BLaER1 (cell line): ENCODE results near the gene TLR4.

Experiments
- H3K27ac ChIP-seq: shearing (Covaris generic); formaldehyde crosslinking; 2 replicates; pipeline ENCODE4 v1.8.1; 2022
- H3K27me3 ChIP-seq: shearing (Covaris generic); formaldehyde crosslinking; 2 replicates; pipeline ENCODE4 v1.8.1; 2022
- H3K36me3 ChIP-seq: shearing (Covaris generic); formaldehyde crosslinking; 2 replicates; pipeline ENCODE4 v1.8.1; 2022
- H3K4me1 ChIP-seq: shearing (Covaris generic); formaldehyde crosslinking; 2 replicates; pipeline ENCODE4 v1.8.1; 2022
- H3K4me2 ChIP-seq: shearing (Covaris generic); formaldehyde crosslinking; 2 replicates; pipeline ENCODE4 v1.8.1; 2022
- H3K4me3 ChIP-seq: shearing (Covaris generic); formaldehyde crosslinking; 2 replicates; pipeline ENCODE4 v1.8.1; 2022
- H3K9ac ChIP-seq: shearing (Covaris generic); formaldehyde crosslinking; 2 replicates; pipeline ENCODE4 v1.8.1; 2022
- H3K9me3 ChIP-seq: shearing (Covaris generic); formaldehyde crosslinking; 2 replicates; pipeline ENCODE4 v1.8.1; 2022
- H4K20me1 ChIP-seq: shearing (Covaris generic); formaldehyde crosslinking; 2 replicates; pipeline ENCODE4 v1.8.1; 2022
- Cebpa-rat ChIP-seq: shearing (Covaris generic); IDR thresholded peaks from 2 replicates; pipeline ENCODE4 v1.8.1; 2022

TLR4 gene

DNA sequence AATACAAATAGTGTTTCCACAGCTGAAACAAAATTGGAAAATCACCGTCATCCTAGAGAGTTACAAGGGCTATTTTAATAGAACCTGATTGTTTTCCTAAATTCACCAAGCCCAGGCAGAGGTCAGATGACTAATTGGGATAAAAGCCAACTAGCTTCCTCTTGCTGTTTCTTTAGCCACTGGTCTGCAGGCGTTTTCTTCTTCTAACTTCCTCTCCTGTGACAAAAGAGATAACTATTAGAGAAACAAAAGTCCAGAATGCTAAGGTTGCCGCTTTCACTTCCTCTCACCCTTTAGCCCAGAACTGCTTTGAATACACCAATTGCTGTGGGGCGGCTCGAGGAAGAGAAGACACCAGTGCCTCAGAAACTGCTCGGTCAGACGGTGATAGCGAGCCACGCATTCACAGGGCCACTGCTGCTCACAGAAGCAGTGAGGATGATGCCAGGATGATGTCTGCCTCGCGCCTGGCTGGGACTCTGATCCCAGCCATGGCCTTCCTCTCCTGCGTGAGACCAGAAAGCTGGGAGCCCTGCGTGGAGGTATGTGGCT lies at the start of gene TLR4:
Gene TLR4 (plus strand): TSS at position 380 of the 552 bp plus-strand sequence. CDS start 70 bp downstream, at position 450.
- Histone ChIP-seq H3K9ac (peak within 1 kb of the TSS; percentile 34; the same call in 1 of the 2 replicates), H3K36me3 (no peaks in the 10 kb centered on the region), H3K4me1 (peaks cover 16% of the 10 kb centered on the region), H4K20me1 (no peaks in the 10 kb centered on the region), H3K4me2 (peak within 1 kb of the TSS; percentile 66), H3K4me3 (no peak within 1 kb of the TSS), H3K9me3 (no peaks in the 10 kb centered on the region), H3K27me3 (no peaks in the 10 kb centered on the region), H3K27ac (peak within 1 kb of the TSS; percentile 45)
- no peak for TF ChIP-seq Cebpa-rat

DNA sequence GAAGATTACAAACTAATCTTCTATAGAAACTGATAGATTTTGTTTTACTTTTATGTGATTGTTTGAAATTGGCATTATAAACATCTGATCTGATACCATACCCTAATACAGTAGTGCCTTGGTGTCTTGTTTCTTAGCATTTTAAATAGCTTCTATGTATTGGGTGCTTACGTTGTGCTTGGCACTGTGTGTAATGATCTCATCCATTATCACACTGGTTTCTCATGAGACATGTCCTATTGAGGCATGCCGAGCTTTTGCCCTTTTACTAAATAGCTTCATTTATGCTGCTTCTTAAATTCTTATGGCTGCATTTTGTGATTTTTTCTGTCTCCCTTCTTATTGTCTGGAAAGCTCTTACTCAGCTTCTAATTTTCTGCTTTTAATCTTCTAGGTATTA lies 48.2 kb upstream of the TLR4 start:
- no peaks in the 10 kb centered on the region for H3K9me3 ChIP-seq
- no peak overlapping the region for H3K4me3 ChIP-seq
- H3K4me1 ChIP-seq, result no peaks in the 10 kb centered on the region
- no peak overlapping the region for H3K27ac ChIP-seq
- no peak overlapping the region for H3K4me2 ChIP-seq
- H3K27me3 ChIP-seq, result no peaks in the 10 kb centered on the region
- H4K20me1 ChIP-seq, result no peaks in the 10 kb centered on the region
- H3K9ac ChIP-seq, result no peak overlapping the region
- no peak for TF ChIP-seq Cebpa-rat
- H3K36me3 ChIP-seq, result no peaks in the 10 kb centered on the region

DNA sequence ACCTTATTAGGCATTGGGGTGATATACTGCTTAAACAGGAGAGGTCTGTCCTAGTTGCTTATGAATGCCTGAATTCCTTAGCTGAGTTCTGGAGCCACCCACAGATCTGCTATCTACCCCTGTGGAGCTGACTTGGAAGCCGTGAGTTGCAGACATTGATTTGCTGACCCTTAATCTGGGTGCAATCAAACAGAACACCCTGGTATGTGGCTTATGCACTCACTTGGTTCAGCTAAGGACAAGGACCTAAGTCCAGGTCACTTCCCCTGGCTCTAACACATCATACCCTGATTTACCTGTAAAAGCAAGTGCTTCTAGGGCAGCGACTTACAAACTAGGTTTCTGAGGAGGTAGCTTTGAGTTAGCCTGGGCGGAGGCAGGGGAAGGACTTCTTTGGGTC lies 41.6 kb upstream of the TLR4 start:
- Histone ChIP-seq H3K9ac (no peak overlapping the region), H4K20me1 (no peaks in the 10 kb centered on the region), H3K27ac (no peak overlapping the region), H3K27me3 (no peaks in the 10 kb centered on the region), H3K9me3 (no peaks in the 10 kb centered on the region), H3K4me3 (no peak overlapping the region), H3K36me3 (no peaks in the 10 kb centered on the region), H3K4me1 (no peaks in the 10 kb centered on the region), H3K4me2 (no peak overlapping the region)
- no peak for TF ChIP-seq Cebpa-rat

DNA sequence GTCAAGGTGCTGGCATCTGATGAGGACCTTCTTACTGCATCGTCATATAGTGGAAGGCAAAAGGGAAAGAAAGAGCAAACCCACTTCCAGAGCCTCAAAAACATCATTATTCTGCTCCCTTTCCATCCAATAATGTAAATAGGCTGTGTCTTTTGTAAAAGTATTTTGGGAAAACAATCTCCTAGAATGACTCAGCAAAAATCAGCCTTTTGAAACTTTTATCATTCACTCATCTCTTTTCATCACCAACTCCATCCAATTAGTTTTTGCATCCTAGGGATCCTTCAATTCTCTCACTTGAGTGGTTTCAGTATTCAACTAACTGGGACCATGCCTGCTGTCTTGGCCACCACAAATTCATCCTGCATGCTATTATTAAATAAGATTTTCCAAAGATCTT lies 39.8 kb upstream of the TLR4 start:
- Histone ChIP-seq H4K20me1 (no peaks in the 10 kb centered on the region), H3K36me3 (no peaks in the 10 kb centered on the region), H3K27ac (no peak overlapping the region), H3K4me3 (no peak overlapping the region), H3K9ac (no peak overlapping the region), H3K4me2 (no peak overlapping the region), H3K27me3 (no peaks in the 10 kb centered on the region), H3K4me1 (no peaks in the 10 kb centered on the region), H3K9me3 (no peaks in the 10 kb centered on the region)
- no peak for TF ChIP-seq Cebpa-rat

DNA sequence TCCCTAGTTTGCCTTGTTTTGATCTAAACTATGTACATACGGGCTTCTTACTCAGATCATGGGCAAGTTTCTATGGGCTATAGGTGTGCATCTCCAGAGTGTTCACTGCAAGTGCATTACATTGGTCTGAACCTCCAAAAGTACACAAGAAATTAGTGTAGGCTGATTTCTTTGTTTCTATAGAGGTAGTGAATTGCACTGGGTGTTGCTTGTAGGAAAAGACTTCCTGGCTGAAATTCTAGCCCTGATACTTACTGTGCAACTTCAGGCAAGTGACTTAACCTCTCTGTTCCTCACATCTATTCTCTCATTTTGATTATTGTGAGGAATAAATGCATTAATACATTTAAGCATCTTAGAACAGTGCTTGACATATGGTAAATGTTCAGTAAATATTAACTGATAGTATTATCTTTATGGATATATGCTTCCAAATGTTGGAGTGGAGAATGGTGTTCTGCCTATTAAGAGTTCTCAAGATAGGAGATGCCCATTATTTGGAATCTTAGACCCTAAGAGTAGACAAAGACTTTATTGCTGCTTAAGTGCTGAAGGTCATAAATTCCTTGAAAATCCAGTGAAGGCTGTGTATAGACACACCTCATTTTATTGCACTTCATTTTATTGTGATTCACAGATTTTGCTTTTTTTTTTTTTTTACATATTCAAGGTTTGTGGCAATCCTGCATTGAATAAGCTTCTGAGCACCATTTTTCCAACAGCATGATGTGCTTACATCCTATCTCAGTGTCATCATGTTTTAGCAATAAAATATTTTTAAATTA lies 38.4 kb upstream of the TLR4 start:
- Histone ChIP-seq H3K4me1 (no peaks in the 10 kb centered on the region), H3K36me3 (no peaks in the 10 kb centered on the region), H3K4me2 (no peak overlapping the region), H4K20me1 (no peaks in the 10 kb centered on the region), H3K27me3 (no peaks in the 10 kb centered on the region), H3K27ac (no peak overlapping the region), H3K4me3 (no peak overlapping the region), H3K9ac (no peak overlapping the region), H3K9me3 (no peaks in the 10 kb centered on the region)
- TF ChIP-seq Cebpa-rat, result no peak

DNA sequence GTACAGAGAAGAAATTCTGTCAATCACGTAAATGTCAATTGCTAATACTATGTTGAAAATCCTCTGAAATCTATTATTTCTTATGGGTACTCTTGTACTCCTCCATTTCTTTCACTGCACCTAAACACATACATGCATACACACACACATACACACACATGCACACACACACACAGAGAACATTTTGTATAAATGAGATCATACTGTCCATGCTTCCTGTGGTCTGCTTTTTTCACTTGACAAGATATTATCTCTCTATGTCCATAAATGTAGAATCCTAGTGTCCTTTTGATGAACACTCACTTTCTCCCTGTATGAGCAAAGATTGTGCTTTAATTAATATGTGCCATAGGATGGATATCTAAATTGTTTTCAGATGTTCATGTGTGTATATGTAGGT lies 32.7 kb upstream of the TLR4 start:
- H3K9ac ChIP-seq, result no peak overlapping the region
- no peaks in the 10 kb centered on the region; the same call in 1 of the 2 replicates for H3K9me3 ChIP-seq
- H3K27ac ChIP-seq, result no peak overlapping the region
- no peaks in the 10 kb centered on the region for H4K20me1 ChIP-seq
- H3K4me1 ChIP-seq, result no peaks in the 10 kb centered on the region
- no peak overlapping the region for H3K4me3 ChIP-seq
- no peak for TF ChIP-seq Cebpa-rat
- no peaks in the 10 kb centered on the region for H3K36me3 ChIP-seq
- H3K27me3 ChIP-seq, result no peaks in the 10 kb centered on the region
- no peak overlapping the region for H3K4me2 ChIP-seq

DNA sequence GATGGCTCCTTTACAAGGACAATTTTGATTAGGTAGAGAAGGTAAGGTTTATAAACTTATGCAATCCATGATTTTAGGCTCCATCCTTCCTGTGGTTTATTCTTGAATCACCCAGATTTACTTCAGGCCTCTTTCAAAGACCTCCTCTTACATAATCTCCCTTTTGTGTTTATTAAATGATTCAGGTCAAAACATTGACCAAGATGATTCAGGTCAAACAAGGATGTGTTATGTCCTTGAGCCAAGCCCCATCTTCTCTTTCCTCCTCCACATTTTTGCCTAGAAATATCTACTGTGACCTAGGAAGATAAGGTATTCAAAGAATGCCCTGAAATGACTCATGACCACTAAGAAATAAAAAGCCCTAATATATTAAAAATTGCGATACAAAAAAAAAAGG lies 31.8 kb upstream of the TLR4 start:
- H3K27me3 ChIP-seq, result no peaks in the 10 kb centered on the region
- no peak overlapping the region for H3K4me3 ChIP-seq
- H3K36me3 ChIP-seq, result no peaks in the 10 kb centered on the region
- no peak overlapping the region for H3K27ac ChIP-seq
- peaks cover under 1% of the 10 kb centered on the region; the same call in 1 of the 2 replicates for H3K4me1 ChIP-seq
- H4K20me1 ChIP-seq, result no peaks in the 10 kb centered on the region
- TF ChIP-seq Cebpa-rat, result no peak
- H3K4me2 ChIP-seq, result no peak overlapping the region
- H3K9me3 ChIP-seq, result no peaks in the 10 kb centered on the region; the same call in 1 of the 2 replicates
- H3K9ac ChIP-seq, result no peak overlapping the region

DNA sequence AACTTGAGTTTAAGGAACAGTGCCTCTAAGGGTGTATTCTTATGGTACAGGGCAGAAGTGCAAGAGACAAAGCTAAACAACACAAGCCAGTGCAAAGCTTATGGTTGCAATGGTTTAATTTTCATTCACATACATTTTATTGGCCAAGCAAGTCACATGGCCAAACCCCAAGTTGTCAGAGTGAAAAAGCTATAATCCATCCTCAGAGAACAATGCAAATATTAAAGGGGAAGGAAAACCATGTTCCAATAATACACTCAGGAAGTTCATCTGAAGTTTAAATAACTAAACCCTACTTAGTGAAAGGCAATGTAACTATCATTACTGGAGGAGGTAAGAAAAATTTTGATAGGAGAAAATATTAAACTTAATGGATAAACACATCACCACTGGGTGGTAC lies 26.6 kb upstream of the TLR4 start:
- peak overlapping the region; percentile 10; the same call in 1 of the 2 replicates for H3K4me2 ChIP-seq
- no peak overlapping the region for H3K9ac ChIP-seq
- TF ChIP-seq Cebpa-rat, result no peak
- H3K4me3 ChIP-seq, result no peak overlapping the region
- no peaks in the 10 kb centered on the region for H3K27me3 ChIP-seq
- H3K9me3 ChIP-seq, result no peaks in the 10 kb centered on the region; the same call in 1 of the 2 replicates
- no peaks in the 10 kb centered on the region for H3K36me3 ChIP-seq
- no peak overlapping the region for H3K27ac ChIP-seq
- peaks cover 4% of the 10 kb centered on the region; the same call in 1 of the 2 replicates for H3K4me1 ChIP-seq
- H4K20me1 ChIP-seq, result no peaks in the 10 kb centered on the region

DNA sequence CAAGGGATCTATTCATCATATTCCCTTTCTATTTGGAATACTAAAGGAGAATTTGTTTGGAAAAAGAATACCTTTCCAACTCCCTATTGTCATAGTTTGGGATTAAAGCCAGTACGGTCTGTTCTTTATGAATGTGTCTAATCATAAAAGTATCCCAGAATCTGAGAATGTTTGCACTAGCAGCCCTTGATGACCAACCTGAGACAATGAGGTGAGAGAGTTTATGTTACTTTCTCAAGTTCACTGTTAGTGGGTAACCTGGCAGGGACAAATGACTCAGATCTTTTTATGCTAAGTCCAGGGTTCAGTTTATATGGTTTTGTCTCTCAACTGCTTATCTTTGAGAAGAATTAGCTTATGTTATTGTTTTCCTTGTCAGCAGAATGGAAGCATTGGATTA lies 25.3 kb upstream of the TLR4 start:
- H3K9ac ChIP-seq, result no peak overlapping the region

DNA sequence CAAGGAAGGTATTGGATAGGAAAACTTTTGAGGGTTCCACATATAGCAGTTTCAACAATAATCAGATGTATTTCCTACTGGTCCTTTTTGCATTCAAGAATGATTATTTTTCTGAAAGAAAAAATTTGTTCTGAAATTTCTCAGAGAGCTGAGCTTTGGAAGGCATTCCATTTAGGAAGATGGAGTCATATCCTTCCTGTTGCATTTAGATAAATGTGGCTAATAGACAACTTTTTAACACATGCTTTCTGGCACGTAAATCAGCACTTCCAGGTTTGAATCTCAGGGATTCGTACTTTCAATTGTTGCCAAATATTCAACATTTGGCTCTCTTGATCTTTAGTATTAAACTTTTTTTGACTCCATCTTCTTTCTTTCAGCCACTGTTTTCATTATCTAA lies 24.8 kb upstream of the TLR4 start:
- Histone ChIP-seq H3K4me1 (peaks cover 4% of the 10 kb centered on the region; the same call in 1 of the 2 replicates), H3K27me3 (no peaks in the 10 kb centered on the region), H3K36me3 (no peaks in the 10 kb centered on the region), H3K9ac (no peak overlapping the region), H3K4me3 (no peak overlapping the region), H3K9me3 (no peaks in the 10 kb centered on the region; the same call in 1 of the 2 replicates), H3K27ac (no peak overlapping the region), H4K20me1 (no peaks in the 10 kb centered on the region), H3K4me2 (no peak overlapping the region)
- no peak for TF ChIP-seq Cebpa-rat

More for the DNA sequence above, 25.3 kb upstream of the TLR4 start:
- Histone ChIP-seq H3K27ac (no peak overlapping the region), H3K9me3 (no peaks in the 10 kb centered on the region; the same call in 1 of the 2 replicates), H3K4me1 (peaks cover 4% of the 10 kb centered on the region; the same call in 1 of the 2 replicates), H3K27me3 (no peaks in the 10 kb centered on the region), H4K20me1 (no peaks in the 10 kb centered on the region), H3K4me3 (no peak overlapping the region), H3K36me3 (no peaks in the 10 kb centered on the region), H3K4me2 (no peak overlapping the region)
- TF ChIP-seq Cebpa-rat, result no peak
